Skeletal muscle satellite cell (primary cell): ENCODE results near the gene MRTFA.

ENCODE experiments used
- H3K27me3 ChIP-seq: 2 replicates; pipeline ENCODE4 v1.7.0; 2013; ENCODE audit warnings: low read length; ENCODE audit not compliant: control insufficient read depth, insufficient read depth
- H3K36me3 ChIP-seq: 2 replicates; pipeline ENCODE4 v1.7.0; 2013; ENCODE audit warnings: mild to moderate bottlenecking, control low read depth, low read length; ENCODE audit not compliant: insufficient read depth
- H3K4me1 ChIP-seq: 2 replicates; pipeline ENCODE4 v1.7.0; 2013; ENCODE audit warnings: low read length; ENCODE audit not compliant: control insufficient read depth, insufficient read depth
- H3K4me2 ChIP-seq: 2 replicates; pipeline ENCODE4 v1.7.0; 2013; ENCODE audit warnings: mild to moderate bottlenecking, low read length
- H3K4me3 ChIP-seq: 2 replicates; pipeline ENCODE4 v1.7.0; 2013; ENCODE audit warnings: low read length
- H3K9ac ChIP-seq: 2 replicates; pipeline ENCODE4 v1.7.0; 2013; ENCODE audit warnings: mild to moderate bottlenecking, low read depth, low read length, moderate library complexity
- H3K9me3 ChIP-seq: replicated peaks from 2 replicates; pipeline ENCODE4 v1.7.0; 2013; ENCODE audit warnings: mild to moderate bottlenecking, control low read depth, low read length

The MRTFA gene

GRCh38 chr22:40425082-40425481, 211.4 kb downstream of the MRTFA start:
- no peak overlapping the region for H3K4me2 ChIP-seq
- peaks cover 8% of the 10 kb centered on the region for H3K4me1 ChIP-seq
- H3K27me3 ChIP-seq: no peaks in the 10 kb centered on the region
- H3K4me3 ChIP-seq: no peak overlapping the region
- H3K9me3 ChIP-seq: no peaks in the 10 kb centered on the region
- H3K9ac ChIP-seq: no peak overlapping the region
- peaks cover 82% of the 10 kb centered on the region for H3K36me3 ChIP-seq

GRCh38 chr22:40423882-40424640, 212.5 kb downstream of the MRTFA start:
- no peaks in the 10 kb centered on the region for H3K27me3 ChIP-seq
- no peaks in the 10 kb centered on the region for H3K9me3 ChIP-seq
- no peak overlapping the region for H3K4me2 ChIP-seq
- H3K36me3 ChIP-seq: peaks cover 82% of the 10 kb centered on the region
- H3K4me3 ChIP-seq: no peak overlapping the region
- no peak overlapping the region for H3K9ac ChIP-seq
- peaks cover 8% of the 10 kb centered on the region for H3K4me1 ChIP-seq

- Histone ChIP-seq H3K9ac (no peak overlapping the region), H3K4me2 (no peak overlapping the region), H3K9me3 (no peaks in the 10 kb centered on the region), H3K4me3 (no peak overlapping the region), H3K27me3 (no peaks in the 10 kb centered on the region), H3K4me1 (peaks cover 8% of the 10 kb centered on the region), H3K36me3 (peaks cover 77% of the 10 kb centered on the region)
Observed at GRCh38 chr22:40423310-40423688, 213.2 kb downstream of the MRTFA start.

- Histone ChIP-seq H3K9me3 (no peaks in the 10 kb centered on the region), H3K27me3 (no peaks in the 10 kb centered on the region), H3K9ac (no peak overlapping the region), H3K36me3 (peaks cover 77% of the 10 kb centered on the region), H3K4me3 (no peak overlapping the region), H3K4me2 (no peak overlapping the region), H3K4me1 (peaks cover 8% of the 10 kb centered on the region)
Observed at GRCh38 chr22:40422558-40423309, 213.8 kb downstream of the MRTFA start.

DNA sequence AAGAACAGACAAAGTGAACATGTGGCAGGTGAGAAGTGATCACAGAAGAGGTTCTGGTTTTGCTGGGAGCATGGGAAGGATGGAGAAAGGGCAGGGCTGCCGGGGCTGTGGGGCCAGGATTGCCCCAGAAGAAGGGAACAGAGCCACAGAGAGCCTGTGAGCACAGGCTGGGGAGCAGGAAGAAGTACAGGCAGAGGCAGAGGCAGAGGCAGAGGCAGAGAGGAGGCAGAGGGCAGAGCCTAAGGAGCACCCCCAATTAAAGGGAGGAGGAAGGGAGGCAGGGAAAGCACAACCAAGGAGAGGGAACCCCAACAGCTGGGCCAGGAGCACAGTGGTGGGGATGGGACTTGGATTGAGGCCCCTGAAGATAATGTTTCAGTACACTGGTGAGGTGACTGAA, 214.6 kb downstream of the MRTFA start:
- Histone ChIP-seq H3K27me3 (no peaks in the 10 kb centered on the region), H3K9ac (no peak overlapping the region), H3K4me3 (no peak overlapping the region), H3K4me1 (peaks cover 8% of the 10 kb centered on the region), H3K9me3 (no peaks in the 10 kb centered on the region), H3K4me2 (no peak overlapping the region), H3K36me3 (peaks cover 77% of the 10 kb centered on the region)

DNA sequence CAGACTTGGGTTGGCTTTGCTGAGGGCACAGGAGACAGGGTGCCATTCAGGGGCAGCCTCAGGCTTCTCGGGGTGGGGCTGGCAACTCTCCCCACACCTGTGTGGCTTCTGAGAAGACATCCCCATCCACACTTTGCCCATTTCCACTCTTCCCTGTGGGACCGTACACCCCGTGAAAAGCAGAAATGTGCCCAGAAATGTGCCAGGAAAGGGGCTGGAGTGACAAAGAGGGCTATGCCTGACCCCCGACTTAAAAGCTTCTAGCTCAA, 215.5 kb downstream of the MRTFA start:
- H3K36me3 ChIP-seq: peaks cover 82% of the 10 kb centered on the region
- H3K4me3 ChIP-seq: no peak overlapping the region
- H3K9ac ChIP-seq: no peak overlapping the region
- no peak overlapping the region for H3K4me2 ChIP-seq
- peaks cover 8% of the 10 kb centered on the region for H3K4me1 ChIP-seq
- no peaks in the 10 kb centered on the region for H3K27me3 ChIP-seq
- H3K9me3 ChIP-seq: no peaks in the 10 kb centered on the region

DNA sequence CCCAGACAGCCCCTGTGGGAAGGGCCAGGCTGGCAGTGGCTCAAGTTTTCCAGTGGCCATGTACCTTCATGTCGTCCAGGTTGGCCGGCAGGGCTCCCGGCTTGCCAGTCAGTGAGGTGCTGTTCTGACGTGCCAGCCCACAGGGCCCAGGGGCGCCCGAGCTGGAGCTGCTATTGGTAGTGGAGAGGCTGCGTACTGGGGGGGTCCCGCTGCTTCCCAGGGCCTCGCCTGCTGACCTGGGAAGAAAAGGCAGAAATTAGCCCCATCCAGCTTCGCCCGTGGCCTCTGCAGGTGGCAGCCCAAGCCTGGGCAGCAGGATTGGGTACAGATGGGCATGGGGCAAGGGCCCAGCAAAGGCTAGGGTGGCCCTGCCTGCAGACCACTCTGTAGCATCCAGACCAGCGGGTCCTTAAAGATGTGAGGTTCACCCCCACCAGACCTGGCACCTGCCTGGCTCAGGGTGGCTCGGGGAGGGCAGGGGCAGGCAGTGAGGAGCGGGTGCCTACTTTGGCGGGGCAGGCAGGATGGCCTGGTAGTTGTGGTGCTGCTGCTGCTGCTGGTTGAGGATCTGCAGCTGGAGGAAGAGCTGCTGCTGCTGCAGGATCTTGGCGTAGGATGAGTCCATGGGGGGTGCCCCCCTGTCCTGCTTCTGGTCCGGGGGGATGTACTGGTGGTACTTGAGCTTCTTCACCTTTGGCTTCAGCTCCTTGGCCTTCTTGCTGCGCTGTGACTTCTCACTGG, 216.0 kb downstream of the MRTFA start:
- H3K9ac ChIP-seq: no peak overlapping the region
- no peaks in the 10 kb centered on the region for H3K27me3 ChIP-seq
- H3K4me1 ChIP-seq: peaks cover 8% of the 10 kb centered on the region
- H3K4me2 ChIP-seq: no peak overlapping the region
- H3K4me3 ChIP-seq: no peak overlapping the region
- H3K9me3 ChIP-seq: no peaks in the 10 kb centered on the region
- H3K36me3 ChIP-seq: peaks cover 83% of the 10 kb centered on the region

DNA sequence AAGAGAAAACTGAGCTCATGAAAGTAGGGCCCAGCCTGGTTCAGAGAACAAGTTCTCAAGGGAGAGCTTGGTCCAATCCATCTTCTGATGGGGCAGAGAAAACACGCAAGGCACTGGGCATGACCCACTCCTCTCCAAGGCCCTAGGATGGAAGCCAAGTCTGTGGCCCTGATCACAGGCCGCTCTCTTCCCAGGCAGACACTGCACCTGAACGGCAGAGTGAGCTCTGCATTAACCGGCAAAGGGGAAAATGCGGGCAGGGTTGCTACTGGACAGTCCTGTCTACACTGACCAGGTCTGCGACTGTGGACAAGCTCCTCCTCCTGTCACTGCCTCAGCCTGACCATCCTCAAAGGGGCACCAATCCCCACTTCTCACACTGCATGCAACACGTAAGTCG, 216.8 kb downstream of the MRTFA start:
- no peak overlapping the region for H3K4me2 ChIP-seq
- H3K4me1 ChIP-seq: peaks cover 12% of the 10 kb centered on the region
- no peaks in the 10 kb centered on the region for H3K9me3 ChIP-seq
- H3K9ac ChIP-seq: no peak overlapping the region
- H3K36me3 ChIP-seq: peaks cover 77% of the 10 kb centered on the region
- H3K27me3 ChIP-seq: no peaks in the 10 kb centered on the region
- no peak overlapping the region for H3K4me3 ChIP-seq

DNA sequence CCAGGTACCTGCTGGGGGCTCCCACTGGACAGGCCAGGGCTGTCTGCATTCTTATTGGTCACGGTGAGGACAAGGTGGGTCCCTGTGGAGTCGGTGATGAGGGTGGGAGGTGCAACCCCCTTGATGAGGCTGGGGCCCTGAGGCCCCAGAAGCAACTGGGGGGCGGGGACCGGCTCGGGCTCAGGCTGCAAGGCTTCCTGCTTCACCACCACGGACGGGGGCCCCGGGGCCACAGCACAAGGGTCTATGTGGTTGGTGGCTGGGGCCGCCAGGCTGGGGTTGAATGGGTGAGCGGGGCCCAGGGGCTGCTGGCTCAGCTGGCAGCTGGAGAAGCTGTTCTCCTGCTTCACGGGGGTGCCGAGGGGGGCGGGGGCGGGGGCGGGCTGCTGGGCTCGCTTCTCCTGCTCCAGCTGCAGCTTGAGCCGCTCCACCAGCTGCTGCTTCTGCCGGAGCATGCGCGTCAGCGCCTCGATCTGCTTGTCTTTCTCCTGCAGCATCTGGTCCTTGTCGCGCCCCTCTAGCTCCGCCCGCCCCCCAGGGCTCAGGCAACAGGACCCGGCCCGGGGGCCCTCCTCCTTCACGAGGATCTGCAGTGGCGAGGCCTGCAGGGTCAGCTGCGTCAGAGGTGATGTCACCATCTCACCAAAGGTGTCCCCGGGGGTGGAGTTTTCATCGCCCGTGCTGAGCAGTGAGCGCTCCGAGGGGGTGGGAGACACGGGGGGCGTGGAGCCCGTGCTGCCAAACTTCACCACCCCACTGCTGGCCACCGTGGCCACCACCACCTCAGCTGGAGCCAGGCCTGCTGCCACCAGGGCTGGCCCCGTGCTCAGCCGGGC, 217.9 kb downstream of the MRTFA start:
- Histone ChIP-seq H3K9ac (no peak overlapping the region), H3K4me2 (no peak overlapping the region), H3K9me3 (no peaks in the 10 kb centered on the region), H3K27me3 (no peaks in the 10 kb centered on the region), H3K4me1 (peaks cover 12% of the 10 kb centered on the region), H3K4me3 (no peak overlapping the region), H3K36me3 (peaks cover 68% of the 10 kb centered on the region)

GRCh38 chr22:40417881-40418280, 218.6 kb downstream of the MRTFA start:
- Histone ChIP-seq H3K27me3 (no peaks in the 10 kb centered on the region), H3K4me1 (peaks cover 5% of the 10 kb centered on the region), H3K4me2 (no peak overlapping the region), H3K36me3 (peaks cover 62% of the 10 kb centered on the region), H3K9ac (no peak overlapping the region), H3K9me3 (no peaks in the 10 kb centered on the region), H3K4me3 (no peak overlapping the region)

DNA sequence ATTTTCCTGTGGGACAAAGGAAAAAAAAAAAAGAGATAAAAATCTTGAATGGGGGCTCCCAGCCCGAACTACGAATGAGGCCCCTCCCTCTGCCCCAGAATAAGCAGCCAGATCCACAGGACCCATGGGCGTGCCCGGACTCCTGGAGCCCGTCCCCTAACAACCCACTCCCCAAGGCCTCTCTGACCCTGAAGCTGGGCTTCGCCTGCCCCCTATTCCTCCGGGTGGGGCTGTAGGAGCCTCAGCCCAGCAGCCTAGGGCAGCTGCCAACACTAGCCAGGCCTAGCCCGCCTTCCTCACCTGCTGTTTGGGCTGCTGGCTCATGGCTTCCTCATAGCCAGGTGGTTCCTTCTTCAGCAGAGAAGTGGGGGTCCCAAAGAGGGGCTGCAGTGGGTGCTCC, 219.5 kb downstream of the MRTFA start:
- Histone ChIP-seq H3K4me3 (no peak overlapping the region), H3K4me2 (no peak overlapping the region), H3K9me3 (no peaks in the 10 kb centered on the region), H3K27me3 (no peaks in the 10 kb centered on the region), H3K4me1 (peaks cover 4% of the 10 kb centered on the region), H3K36me3 (peaks cover 54% of the 10 kb centered on the region), H3K9ac (no peak overlapping the region)
